ENCODE data around the gene HDAC2.

DNA sequence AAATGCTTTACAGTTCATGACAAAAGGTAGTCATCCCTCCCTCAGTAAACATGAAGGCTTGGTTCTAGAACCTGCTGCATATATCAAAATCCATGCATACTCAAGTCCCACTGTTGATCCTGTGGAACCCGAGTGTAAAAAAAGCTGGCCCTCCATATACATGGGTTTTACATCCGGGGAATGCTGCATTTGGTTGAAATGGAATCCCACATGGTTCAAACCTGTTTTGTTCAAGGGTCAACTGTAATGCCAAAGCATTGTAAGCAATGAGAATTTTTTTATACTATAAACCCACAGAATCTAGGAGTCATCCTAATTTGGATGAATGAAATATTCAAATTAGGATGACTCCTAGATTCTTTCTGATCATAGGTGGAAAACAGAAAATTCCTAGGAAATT lies 5.9 kb upstream of the HDAC2 start:
- TF ChIP-seq, protein P1, sequence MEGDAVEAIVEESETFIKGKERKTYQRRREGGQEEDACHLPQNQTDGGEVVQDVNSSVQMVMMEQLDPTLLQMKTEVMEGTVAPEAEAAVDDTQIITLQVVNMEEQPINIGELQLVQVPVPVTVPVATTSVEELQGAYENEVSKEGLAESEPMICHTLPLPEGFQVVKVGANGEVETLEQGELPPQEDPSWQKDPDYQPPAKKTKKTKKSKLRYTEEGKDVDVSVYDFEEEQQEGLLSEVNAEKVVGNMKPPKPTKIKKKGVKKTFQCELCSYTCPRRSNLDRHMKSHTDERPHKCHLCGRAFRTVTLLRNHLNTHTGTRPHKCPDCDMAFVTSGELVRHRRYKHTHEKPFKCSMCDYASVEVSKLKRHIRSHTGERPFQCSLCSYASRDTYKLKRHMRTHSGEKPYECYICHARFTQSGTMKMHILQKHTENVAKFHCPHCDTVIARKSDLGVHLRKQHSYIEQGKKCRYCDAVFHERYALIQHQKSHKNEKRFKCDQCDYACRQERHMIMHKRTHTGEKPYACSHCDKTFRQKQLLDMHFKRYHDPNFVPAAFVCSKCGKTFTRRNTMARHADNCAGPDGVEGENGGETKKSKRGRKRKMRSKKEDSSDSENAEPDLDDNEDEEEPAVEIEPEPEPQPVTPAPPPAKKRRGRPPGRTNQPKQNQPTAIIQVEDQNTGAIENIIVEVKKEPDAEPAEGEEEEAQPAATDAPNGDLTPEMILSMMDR (IDR thresholded peaks at IDR 0.05; ENCODE audit: low read depth, low read length), result no peak
- TF ChIP-seq EZH2phosphoT487 (IDR thresholded peaks at IDR 0.05; ENCODE audit: low read depth), result no peak

Measured in OCI-LY3 (cell line).